Mesendoderm (in vitro differentiated cells): ENCODE results near the gene EFCAB6.

Experiments
- DNase-seq: peaks from one replicate; pipeline ENCODE4 v3.0.0; 2013
- H2AK5ac ChIP-seq: 2 replicates; pipeline ENCODE4 v1.6.1; 2013; ENCODE audit warnings: low read length, inconsistent platforms
- H2BK120ac ChIP-seq: 2 replicates; pipeline ENCODE4 v1.6.1; 2013; ENCODE audit warnings: low read depth, mild to moderate bottlenecking, low read length, moderate library complexity, mixed read lengths
- H2BK15ac ChIP-seq: replicated peaks from 2 replicates; pipeline ENCODE4 v1.6.1; 2013; ENCODE audit warnings: low read depth, mild to moderate bottlenecking, moderate library complexity
- H2BK5ac ChIP-seq: 2 replicates; pipeline ENCODE4 v1.6.1; 2013; ENCODE audit warnings: low read length, inconsistent platforms
- H3K18ac ChIP-seq: 2 replicates; pipeline ENCODE4 v1.6.1; 2013; ENCODE audit warnings: mild to moderate bottlenecking, low read length, mixed read lengths
- H3K23ac ChIP-seq: one replicate; pipeline ENCODE4 v1.6.1; 2013; ENCODE audit warnings: low read length
- H3K27ac ChIP-seq: 2 replicates; pipeline ENCODE4 v1.5.1; 2013; ENCODE audit warnings: low read depth, mild to moderate bottlenecking, inconsistent platforms, low read length, moderate library complexity
- H3K27me3 ChIP-seq: 2 replicates; pipeline ENCODE4 v1.6.1; 2013; ENCODE audit warnings: low read length, control low read depth, mild to moderate bottlenecking, inconsistent platforms; ENCODE audit not compliant: insufficient read depth, poor library complexity
- H3K36me3 ChIP-seq: 2 replicates; pipeline ENCODE4 v1.6.1; 2013; ENCODE audit warnings: low read length, inconsistent platforms; ENCODE audit not compliant: control insufficient read depth, insufficient read depth
- H3K4ac ChIP-seq: one replicate; pipeline ENCODE4 v1.6.1; 2013; ENCODE audit warnings: low read depth, mild to moderate bottlenecking, low read length, moderate library complexity
- H3K4me1 ChIP-seq: 2 replicates; pipeline ENCODE4 v1.6.1; 2013; ENCODE audit warnings: low read depth, low read length, inconsistent platforms; ENCODE audit not compliant: control insufficient read depth
- H3K4me2 ChIP-seq: 2 replicates; pipeline ENCODE4 v1.6.1; 2013; ENCODE audit warnings: low read length
- H3K4me3 ChIP-seq: 2 replicates; pipeline ENCODE4 v1.5.1; 2013; ENCODE audit warnings: mild to moderate bottlenecking, low read length
- H3K56ac ChIP-seq: one replicate; pipeline ENCODE4 v1.6.1; 2013; ENCODE audit warnings: low read length
- H3K79me1 ChIP-seq: 2 replicates; pipeline ENCODE4 v1.6.1; 2013; ENCODE audit warnings: low read length, inconsistent platforms
- H3K79me2 ChIP-seq: 2 replicates; pipeline ENCODE4 v1.6.1; 2013; ENCODE audit warnings: mild to moderate bottlenecking, low read length; ENCODE audit not compliant: control insufficient read depth, insufficient read depth
- H3K9ac ChIP-seq: 2 replicates; pipeline ENCODE4 v1.6.1; 2013; ENCODE audit warnings: low read length, inconsistent platforms
- H4K5ac ChIP-seq: one replicate; pipeline ENCODE4 v1.6.1; 2013; ENCODE audit warnings: low read length
- H4K8ac ChIP-seq: one replicate; pipeline ENCODE4 v1.6.1; 2013; ENCODE audit warnings: low read depth, mild to moderate bottlenecking, control low read depth, low read length, moderate library complexity
- WGBS: extraction: QIAGEN DNeasy Blood & Tissue Kit; methylation state at CpG from one replicate; pipeline ENCODE4 v1.1.7; 2013; ENCODE audit warnings: low lambda C conversion rate, missing lambda C conversion rate; ENCODE audit not compliant: insufficient coverage; ENCODE audit errors: extremely low coverage; 5-methylcytosine and 5-hydroxymethylcytosine counted together

EFCAB6 gene

DNA sequence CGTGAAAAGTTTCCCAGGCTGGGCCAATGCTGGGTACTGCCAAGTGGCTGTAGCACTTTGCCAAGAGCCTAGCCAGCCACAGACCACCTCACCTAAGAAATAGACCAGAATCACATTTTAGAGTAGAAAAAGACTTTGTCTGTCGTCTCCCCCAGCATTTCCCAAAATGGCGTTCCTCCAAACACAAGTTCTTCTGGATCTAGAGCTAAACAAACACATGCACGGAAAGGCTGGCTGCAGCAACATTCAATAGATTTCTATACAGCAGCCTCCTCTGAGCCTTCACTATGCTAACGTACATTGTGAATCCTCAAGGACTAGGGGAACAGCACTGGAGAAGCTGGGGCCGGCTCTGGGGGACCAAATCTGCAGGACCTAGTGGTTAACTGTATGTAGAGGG, 65.0 kb downstream of the EFCAB6 start:
- Histone ChIP-seq H3K9ac (no peak overlapping the region), H3K36me3 (no peaks in the 10 kb centered on the region), H3K4ac (no peak overlapping the region), H4K8ac (no peak overlapping the region), H4K5ac (no peak overlapping the region), H3K18ac (no peak overlapping the region), H3K4me2 (no peak overlapping the region), H3K27me3 (no peaks in the 10 kb centered on the region), H3K23ac (no peak overlapping the region), H3K4me1 (no peaks in the 10 kb centered on the region), H2BK5ac (no peak overlapping the region), H3K4me3 (no peak overlapping the region), H3K79me1 (no peaks in the 10 kb centered on the region), H2BK120ac (no peak overlapping the region), H3K79me2 (no peaks in the 10 kb centered on the region), H2AK5ac (no peak overlapping the region), H3K56ac (no peak overlapping the region), H2BK15ac (no peak overlapping the region), H3K27ac (no peak overlapping the region)
- DNase-seq = no peak
- WGBS = no CpG with 5 or more reads among the region's 6 CpGs

DNA sequence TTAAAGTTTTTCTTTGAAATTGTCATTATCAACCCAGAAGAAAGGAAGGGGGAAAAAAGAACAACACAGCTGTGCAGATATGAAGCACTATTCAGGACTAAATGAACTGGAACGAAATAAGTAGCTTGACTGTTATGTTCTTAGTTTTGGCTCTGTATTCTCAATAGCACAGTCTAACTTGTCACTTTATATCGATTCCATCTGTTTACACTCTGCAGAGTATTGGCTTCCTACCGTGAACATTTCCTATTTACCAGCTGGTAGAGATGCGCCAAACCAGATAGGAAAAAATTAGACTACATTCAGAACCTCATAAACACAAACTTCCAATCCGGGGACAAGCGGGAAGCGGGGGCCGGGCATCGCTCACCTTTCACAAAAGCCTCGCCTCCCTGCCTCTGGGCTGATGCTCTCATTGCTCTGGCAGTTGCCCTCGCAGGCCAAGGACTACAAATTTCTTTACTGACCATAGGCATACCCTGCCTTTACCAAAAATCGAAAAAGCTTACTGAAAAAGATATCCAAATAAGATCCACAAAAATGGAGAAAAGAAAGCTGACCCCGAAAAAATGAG, 66.2 kb downstream of the EFCAB6 start:
- H3K79me1 ChIP-seq = no peaks in the 10 kb centered on the region

DNA sequence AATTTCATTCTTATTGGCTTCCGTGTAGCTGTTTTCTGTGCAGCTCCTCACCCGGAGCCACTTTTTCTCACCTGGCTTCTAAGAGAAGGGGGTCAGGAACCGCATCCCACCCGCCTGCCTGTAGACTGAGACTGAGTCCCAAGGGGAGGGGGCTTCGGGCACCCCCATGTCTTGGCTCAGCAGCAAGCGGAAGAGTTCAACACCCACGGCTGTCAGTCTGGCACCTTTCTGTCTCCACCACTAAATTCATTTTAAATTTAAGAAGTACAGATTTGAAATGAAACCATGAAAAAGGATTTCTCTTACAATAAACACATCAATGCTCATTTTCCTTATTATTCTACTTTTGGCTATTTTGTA, 66.7 kb downstream of the EFCAB6 start:
- Histone ChIP-seq H3K9ac (no peak overlapping the region), H3K4me1 (no peaks in the 10 kb centered on the region), H3K36me3 (no peaks in the 10 kb centered on the region), H2BK5ac (no peak overlapping the region), H3K56ac (no peak overlapping the region), H2BK15ac (no peak overlapping the region), H3K4me2 (no peak overlapping the region), H3K23ac (no peak overlapping the region), H3K27me3 (no peaks in the 10 kb centered on the region), H3K79me2 (no peaks in the 10 kb centered on the region), H3K4ac (no peak overlapping the region), H2BK120ac (no peak overlapping the region), H2AK5ac (no peak overlapping the region), H3K18ac (no peak overlapping the region), H3K4me3 (no peak overlapping the region), H4K8ac (no peak overlapping the region), H3K27ac (no peak overlapping the region), H4K5ac (no peak overlapping the region), H3K79me1 (no peaks in the 10 kb centered on the region)
- no peak for DNase-seq
- WGBS = no CpG with 5 or more reads among the region's 7 CpGs

More for the DNA sequence above, 66.2 kb downstream of the EFCAB6 start:
- Histone ChIP-seq H3K23ac (no peak overlapping the region), H3K36me3 (no peaks in the 10 kb centered on the region), H3K4ac (no peak overlapping the region), H3K4me1 (no peaks in the 10 kb centered on the region), H2BK120ac (no peak overlapping the region), H3K27ac (no peak overlapping the region), H2BK5ac (no peak overlapping the region), H3K18ac (no peak overlapping the region), H4K5ac (no peak overlapping the region), H4K8ac (no peak overlapping the region), H3K9ac (no peak overlapping the region), H2AK5ac (no peak overlapping the region), H2BK15ac (no peak overlapping the region), H3K79me2 (no peaks in the 10 kb centered on the region), H3K4me3 (no peak overlapping the region), H3K27me3 (no peaks in the 10 kb centered on the region), H3K56ac (no peak overlapping the region), H3K4me2 (no peak overlapping the region)
- no peak for DNase-seq
- no CpG with 5 or more reads among the region's 13 CpGs for WGBS

DNA sequence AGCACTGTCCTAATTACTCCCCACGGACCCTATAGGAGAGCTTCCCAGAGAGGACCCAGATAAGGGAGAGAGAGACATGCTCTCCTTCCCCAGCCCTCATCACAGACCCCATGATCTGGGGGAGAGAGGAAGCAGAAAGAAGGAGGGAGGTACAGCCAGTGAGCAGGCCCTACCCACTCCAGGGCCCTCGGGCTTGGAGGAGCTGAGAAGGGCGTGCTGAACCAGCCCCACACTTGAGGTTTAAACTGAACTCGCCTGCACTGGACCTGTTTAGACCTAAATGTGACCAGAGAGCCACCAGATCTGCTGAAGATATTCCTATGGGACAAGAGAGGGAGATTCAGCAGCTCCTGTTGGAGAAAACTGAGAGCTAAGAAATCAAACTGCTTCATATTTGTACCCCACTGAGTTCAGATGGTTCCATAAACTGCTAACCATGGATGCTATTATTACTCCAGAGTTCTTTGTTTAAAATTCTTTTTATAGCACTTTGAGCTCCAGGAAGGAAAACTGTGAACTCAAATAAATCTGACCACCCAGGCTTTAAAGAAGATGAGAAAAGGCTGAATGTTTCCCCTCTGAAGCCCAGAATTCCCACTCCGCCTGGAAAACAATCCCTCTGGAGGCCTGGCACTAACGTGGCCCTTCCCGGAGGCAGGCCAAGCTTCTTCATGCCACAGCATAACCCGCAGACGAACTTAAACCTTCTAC, 67.2 kb downstream of the EFCAB6 start:
- Histone ChIP-seq H3K27ac (no peak overlapping the region), H2BK120ac (no peak overlapping the region), H3K79me1 (no peaks in the 10 kb centered on the region), H3K9ac (no peak overlapping the region), H3K4ac (no peak overlapping the region), H3K27me3 (no peaks in the 10 kb centered on the region), H3K79me2 (no peaks in the 10 kb centered on the region), H3K18ac (no peak overlapping the region), H2BK5ac (no peak overlapping the region), H3K4me1 (no peaks in the 10 kb centered on the region), H3K4me3 (no peak overlapping the region), H3K36me3 (no peaks in the 10 kb centered on the region), H2BK15ac (no peak overlapping the region), H4K5ac (no peak overlapping the region), H2AK5ac (no peak overlapping the region), H3K4me2 (no peak overlapping the region), H3K56ac (no peak overlapping the region), H3K23ac (no peak overlapping the region), H4K8ac (no peak overlapping the region)
- no peak for DNase-seq
- WGBS = no CpG with 5 or more reads among the region's 9 CpGs

DNA sequence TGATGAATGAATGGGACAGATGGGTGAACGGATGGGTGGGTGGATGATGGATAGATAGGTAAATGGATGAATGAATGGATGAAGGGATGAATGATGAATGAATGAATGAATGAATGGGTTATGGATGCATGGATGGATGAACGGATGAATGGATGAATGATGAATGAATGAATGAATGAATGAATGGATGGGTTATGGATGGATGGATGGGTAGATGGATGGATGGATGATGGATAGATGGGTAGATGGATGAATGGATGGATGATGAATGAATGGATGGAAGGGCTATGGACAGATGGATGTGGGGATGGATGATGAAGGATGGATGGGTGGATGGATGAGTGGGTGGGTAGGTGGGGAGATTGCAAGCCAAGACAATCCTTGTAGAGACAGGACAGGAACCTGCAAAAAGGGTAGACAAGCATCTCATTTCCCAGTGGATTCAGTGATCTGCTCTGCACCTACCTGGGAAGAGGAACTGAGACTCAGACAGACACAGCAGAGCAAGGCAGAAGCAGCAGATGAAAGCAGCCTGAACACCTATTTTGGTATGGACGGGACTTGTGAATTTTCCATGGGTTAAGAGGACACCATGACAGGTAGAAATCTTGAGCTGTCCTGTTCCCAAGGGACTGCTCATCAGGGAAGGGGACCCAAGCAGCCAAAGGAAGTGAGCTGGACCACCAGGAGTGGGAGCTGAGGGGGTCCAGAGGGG, 68.0 kb downstream of the EFCAB6 start:
- Histone ChIP-seq H3K79me2 (no peaks in the 10 kb centered on the region), H3K23ac (no peak overlapping the region), H3K4ac (no peak overlapping the region), H4K5ac (no peak overlapping the region), H3K27ac (no peak overlapping the region), H2BK15ac (no peak overlapping the region), H3K4me3 (no peak overlapping the region), H3K27me3 (no peaks in the 10 kb centered on the region), H3K36me3 (no peaks in the 10 kb centered on the region), H2AK5ac (no peak overlapping the region), H3K56ac (no peak overlapping the region), H4K8ac (no peak overlapping the region), H3K4me2 (no peak overlapping the region), H3K79me1 (no peaks in the 10 kb centered on the region), H3K4me1 (no peaks in the 10 kb centered on the region), H3K9ac (no peak overlapping the region), H2BK120ac (no peak overlapping the region), H3K18ac (no peak overlapping the region), H2BK5ac (no peak overlapping the region)
- no peak for DNase-seq
- WGBS = 100% methylated on average over 1 of the region's 3 CpGs
